OCI-M2 (cell line): ENCODE measurements around the gene JAKMIP1.

Experiments
- DNase-seq: peaks from one replicate; lab custom pipeline; 2025; ENCODE audit not compliant: unreplicated experiment; lab: John Stamatoyannopoulos, UW

Gene JAKMIP1

DNA sequence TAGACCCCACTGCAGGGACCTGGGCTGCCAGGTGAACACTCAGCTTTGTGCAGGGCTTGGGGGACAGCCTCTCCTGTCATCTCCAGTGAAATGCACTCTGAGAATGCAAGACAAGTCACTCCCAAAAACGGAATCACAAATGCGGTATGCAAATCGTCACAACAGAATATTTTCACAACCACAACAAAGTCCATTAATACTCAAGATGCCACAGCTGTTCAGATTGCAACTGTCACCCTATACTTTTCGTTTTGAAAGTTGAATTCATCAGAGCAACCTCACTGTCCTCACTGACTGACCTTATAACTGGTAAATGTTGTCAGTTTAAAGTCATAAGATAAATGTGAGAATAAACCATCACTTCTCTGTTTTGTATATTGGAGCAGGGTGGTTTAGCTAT, 16.6 kb downstream of the JAKMIP1 start:
- DNase-seq: no peak

- DNase-seq: no peak
Measured at GRCh38 chr4:6182376-6183280, 17.7 kb downstream of the JAKMIP1 start.

- no peak for DNase-seq
Measured at GRCh38 chr4:6180841-6181631, 19.3 kb downstream of the JAKMIP1 start.

DNA sequence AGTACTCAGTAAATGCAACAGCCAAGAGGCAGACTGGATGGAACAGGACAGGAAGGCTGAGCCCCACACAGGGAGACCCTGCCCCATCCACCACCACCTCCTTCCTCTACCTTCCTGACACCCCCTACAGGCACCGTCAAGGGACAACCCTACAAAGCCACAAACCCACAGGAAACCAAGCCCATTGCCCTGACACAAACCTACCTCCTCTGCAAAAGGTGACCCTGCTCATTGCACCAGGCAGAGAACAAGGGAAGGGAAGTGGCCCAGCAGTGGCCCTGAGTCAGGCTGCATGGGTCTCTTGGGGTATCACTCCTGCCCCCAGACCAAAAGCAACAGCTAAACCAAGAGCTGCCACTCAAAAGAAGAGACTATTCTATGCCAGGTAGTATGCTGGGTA, 21.0 kb downstream of the JAKMIP1 start:
- DNase-seq: no peak

GRCh38 chr4:6178757-6179156, 21.6 kb downstream of the JAKMIP1 start:
- no peak for DNase-seq

DNA sequence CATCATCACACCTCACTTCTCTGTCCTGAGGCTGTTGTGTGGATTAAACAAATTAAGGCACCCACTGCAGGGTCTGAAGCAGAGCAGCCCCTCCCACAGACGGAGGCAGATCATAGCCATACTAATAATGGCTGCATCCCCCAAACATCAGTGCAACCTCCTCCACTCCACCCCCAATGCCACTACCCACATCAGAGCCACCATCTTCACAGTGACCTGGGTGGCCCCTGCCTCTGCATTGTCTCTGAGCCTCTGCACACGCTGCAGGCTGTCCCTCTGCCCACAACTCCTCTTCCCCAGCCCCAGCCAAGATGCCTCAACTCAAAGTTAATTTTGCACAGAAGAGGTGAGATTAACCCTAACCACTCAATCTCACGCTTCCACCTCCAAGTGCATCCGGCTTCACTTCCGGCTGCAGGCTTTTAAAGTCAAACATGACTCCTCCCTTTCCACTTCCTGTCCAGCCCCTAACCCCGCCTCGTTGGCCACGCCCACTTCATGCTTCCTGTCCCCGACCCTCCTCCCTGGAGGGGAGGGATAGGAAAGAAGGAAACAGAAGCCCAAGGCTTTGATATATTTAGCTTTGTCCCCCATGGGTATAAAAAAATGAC, 22.7 kb downstream of the JAKMIP1 start:
- no peak for DNase-seq

GRCh38 chr4:6175426-6175825, 24.9 kb downstream of the JAKMIP1 start:
- no peak for DNase-seq

DNA sequence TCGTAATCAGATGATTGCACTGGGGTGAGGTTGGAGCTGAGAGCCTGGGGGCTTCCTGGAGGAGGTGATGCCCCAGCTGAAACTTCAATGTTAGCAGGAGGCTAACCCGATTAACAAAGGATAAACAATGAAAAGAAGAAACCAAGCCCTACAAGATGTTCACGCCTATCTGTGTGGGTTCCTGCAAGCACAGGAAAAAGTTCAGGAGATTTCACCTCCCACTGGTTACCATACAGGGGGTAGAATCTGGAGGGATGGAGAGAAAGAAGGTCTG, 27.5 kb downstream of the JAKMIP1 start:
- no peak for DNase-seq

GRCh38 chr4:6172093-6172926, 28.0 kb downstream of the JAKMIP1 start:
- DNase-seq: no peak

DNA sequence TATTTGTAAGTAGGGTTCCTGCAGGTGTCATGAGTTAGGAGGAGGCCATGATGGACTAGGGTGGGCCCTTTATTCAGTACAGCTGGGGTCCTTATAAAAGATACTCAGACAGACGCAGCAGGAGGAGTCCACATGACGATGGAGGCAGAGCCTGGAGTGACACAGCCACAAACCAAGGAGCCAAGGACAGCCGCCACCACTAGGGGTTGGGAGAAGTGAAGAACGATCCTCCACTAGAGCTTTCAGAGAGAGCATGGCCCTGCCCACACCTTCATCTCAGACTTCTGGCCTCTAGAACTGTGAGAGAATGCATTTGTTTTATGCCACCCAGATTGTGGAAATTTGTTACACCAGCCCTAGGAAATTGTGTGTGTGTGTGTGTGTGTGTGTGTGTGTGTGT, 31.1 kb downstream of the JAKMIP1 start:
- DNase-seq: no peak

DNA sequence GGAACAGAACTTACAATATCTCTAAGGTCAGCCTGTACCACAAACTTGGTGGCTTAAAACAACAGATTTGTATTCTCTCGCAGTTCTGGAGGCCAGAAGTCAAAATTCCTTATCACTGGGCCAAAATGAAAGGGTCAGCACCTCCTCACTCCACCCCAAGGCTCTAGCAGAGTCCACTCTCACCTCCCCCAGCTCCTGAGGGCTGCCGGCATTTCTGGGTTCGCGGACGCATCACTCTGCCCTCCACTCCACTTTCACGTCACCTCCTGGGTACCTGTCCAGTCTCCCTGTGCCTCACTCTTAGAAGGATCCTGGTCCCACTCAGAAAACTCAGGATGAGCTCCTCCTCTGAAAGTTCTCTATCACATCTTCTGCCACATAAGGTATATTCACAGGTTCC, 34.6 kb downstream of the JAKMIP1 start:
- DNase-seq: no peak

GRCh38 chr4:6162885-6163284, 37.5 kb downstream of the JAKMIP1 start:
- no peak for DNase-seq

- no peak for DNase-seq
Measured at GRCh38 chr4:6161921-6162464, 38.4 kb downstream of the JAKMIP1 start.

DNA sequence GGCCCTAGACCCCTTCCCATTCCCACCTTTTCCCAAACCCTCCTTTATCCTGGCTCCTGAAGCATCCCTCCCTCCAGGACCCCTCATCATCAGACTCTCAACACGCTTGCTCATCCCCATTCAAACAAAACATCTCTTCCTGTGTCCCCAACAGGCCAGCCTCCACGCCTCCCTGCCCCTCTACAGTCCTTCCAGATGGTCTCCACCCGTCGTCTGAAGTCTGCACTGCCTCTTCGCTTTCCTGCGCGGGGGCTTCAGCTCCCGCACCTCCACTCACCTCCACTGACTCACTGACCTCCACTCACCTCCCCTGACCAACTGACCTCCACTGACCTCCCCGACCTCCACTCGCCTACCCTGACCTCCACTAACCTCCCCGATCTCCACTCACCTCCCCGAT, 39.8 kb downstream of the JAKMIP1 start:
- DNase-seq: no peak

DNA sequence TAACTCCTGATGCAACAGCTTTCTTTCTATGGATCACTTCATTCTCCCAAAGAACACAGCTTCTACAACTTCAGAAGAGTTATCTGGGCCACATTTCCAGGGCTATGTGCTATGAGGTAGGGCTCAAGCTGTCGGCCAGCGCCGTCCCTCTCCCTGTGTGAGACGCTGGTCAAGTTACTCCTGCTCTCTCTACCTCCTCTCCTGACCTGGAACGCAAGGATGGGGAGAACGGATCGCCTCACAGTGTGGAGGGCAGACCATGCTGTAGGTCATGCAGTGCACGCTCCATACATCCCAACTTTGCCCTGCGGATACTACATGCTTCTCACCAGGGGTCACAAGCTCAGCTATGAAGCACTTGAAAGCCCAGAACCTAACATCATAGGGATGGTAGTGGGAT, 42.4 kb downstream of the JAKMIP1 start:
- DNase-seq: no peak

GRCh38 chr4:6155996-6156750, 44.2 kb downstream of the JAKMIP1 start:
- DNase-seq: no peak

DNA sequence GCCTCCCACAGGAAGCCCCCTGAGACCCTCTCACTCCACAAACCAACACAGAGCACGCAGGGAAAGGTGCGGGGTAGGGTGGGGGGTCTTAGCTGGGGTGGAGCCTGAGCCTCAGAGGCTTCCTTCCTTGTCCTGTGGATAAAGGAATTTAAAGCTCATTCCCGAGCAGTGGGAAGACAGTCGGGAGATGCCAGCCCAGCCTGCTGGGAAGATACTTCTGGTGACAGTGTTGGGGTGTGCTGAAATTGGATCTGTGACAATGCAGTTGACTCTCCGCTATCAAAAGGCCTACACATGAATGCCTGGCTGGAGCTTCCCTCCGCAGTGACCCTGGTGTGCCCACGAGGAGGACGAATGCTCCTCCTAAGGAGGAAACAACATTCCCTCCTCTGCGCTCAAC, 45.5 kb downstream of the JAKMIP1 start:
- DNase-seq: no peak

- DNase-seq: no peak
Measured at GRCh38 chr4:6153874-6154273, 46.5 kb downstream of the JAKMIP1 start.

DNA sequence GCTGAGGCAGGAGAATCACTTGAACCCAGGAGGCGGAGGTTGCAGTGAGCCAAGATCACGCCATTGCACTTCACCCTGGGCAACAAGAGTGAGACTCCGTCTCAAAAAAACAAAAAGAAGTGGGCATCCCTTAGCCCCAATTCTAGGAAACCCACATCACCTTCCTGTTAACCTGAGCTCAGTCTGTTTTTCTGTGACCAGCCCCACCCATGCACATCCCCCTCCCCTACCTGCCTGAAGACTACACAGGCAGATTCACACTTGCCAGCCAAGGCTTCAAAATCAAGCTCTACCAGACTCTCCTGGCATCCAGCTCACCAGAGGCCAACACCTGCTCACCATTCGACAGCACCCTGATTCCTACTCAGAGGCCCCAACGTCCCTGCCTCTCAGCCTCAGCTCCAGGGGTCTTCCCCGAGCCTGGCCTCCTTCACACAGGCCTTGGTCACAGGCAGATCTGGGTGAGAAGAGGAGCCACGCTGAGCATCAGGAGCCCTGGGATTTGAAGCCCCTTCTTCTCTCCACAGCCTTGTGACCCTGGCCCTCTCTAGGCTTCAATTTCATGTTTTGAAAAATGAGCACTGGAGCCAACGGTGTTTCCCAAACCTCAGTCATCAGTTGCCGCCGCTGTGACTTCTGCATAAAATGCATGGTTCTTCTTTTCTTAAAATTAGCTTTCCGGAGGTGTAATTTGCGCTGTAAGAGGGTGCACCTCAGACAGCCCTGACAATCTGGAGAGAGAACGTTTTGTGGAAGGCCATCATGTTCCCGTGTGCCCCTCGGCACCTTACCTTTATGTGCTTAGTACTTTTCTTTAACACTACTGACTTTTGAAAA, 47.3 kb downstream of the JAKMIP1 start:
- no peak for DNase-seq
